HG02884 (cell line): ENCODE results near the gene FERMT3.

Source experiments
- ATAC-seq: cut with Tn5 transposase; IDR thresholded peaks from one replicate; pipeline ENCODE4 v1.9.1; 2021; ENCODE audit warnings: mild to moderate bottlenecking, moderate library complexity; ENCODE audit not compliant: unreplicated experiment

The FERMT3 gene

GRCh38 chr11:64185693-64186491 is 20.6 kb upstream of the FERMT3 start, which contains the start of gene STIP1:
TSS of gene STIP1 (plus strand) at chr11:64186171. CDS start at chr11:64186262, 91 bp downstream.
- ATAC-seq: peak; percentile 77

DNA sequence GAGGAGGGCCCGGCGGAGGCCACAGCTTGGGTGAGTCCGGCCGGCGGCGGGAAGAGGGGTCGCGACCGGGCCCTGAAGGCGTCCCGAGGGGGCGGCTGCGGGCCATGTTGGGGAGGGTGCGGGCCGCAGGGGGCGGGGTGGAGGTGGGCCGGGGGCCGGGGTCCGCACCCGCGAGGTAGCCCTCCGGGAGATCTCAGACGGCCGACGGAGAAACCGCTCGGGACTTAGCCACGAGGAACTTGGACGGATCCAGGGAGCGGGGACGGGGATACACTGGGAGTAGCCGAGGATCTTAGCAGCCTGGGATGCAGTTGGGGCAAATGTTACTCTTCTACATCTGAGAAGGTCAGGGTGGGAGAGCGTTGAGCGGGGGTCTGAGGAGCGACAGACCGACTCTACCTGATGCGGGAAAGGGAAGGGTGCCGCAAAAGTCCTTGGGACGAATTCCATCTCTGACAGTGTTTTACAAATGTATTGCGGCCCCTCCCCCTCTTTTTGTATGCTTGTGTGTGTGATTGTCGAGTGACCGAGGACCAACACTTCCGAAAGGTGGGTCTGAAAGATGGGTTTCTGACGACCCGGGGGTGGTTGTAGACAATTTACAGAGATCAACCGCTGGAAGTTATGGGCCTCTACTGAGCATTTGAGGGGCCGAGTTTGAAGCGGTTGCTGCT is 19.9 kb upstream of the FERMT3 start:
- ATAC-seq: no peak

DNA sequence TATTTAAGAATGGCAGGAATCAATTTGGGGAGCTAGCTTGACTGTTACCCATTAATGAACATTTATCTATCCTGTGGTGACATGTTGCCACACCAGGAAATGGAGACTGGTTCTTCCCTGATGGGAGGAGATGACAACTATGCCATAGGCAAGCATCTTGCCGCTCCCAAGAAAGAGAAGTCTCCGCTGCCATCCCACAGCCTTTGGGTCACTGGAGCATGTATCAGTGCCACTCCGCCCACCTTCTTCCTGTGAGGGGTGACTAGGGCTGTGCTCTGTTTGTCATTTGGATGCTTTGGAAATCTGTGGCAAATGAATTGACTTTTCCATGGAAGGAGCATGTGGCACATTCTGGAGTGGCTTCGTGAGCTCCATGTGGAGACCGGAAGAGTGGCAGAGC is 14.1 kb upstream of the FERMT3 start:
- ATAC-seq: no peak

DNA sequence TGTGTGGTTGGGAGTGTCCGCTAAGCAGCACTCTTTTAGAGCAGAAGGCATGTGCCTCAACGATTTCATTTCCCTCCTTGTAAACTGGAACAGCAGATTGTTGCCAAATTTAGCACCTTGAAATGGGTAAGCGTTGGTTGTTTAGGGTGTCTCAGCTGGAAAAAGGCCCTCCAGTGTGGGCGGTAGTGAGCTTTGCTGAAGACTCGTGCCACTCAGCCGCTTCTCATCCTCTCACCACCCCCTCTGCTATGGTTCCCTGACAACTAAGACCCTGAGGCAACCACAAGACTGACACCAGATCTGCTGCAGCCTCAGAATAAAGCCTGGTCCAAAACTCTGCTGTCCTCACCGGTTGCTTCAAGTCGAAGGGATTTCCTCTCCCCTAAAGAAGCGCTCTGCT is 9.9 kb upstream of the FERMT3 start:
- ATAC-seq: no peak

DNA sequence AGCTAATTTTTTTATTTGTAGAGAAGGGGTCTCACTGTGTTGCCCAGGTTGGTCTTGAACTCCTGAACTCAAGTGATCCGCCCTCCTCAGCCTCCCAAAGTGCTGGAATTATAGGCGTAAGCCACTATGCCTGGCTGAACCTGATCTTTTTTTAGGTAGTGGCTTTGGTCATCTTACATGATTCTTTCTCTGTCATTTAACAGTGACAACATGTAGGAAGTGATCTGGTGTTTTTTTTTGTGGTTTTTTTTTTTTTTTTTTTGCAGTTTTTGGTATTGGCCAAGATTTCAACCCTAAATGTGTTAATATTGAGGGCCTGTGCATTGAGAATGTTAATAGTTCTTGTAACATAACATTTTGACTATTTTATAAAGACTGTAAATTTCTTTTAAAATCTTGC is 8.0 kb upstream of the FERMT3 start:
- ATAC-seq: no peak

DNA sequence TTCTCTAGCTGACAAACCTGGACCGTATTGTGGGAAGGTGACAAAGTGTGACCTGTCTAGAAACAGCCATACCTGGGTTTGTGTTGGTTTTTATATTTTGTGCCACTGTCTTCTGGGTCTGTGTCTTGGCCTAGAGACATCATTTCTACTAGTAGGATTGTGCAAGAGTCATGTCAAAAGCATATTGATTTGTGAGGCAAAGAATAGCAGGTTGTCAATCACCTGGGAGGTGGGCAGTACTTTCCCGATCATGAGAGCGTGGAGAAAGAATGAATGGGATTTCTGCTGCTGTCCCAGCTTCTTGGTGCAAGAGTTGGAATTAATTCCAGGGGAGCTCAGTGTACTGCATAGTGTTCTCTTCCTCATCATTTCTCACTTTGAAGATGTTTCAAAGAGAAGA is 5.0 kb upstream of the FERMT3 start:
- ATAC-seq: no peak

DNA sequence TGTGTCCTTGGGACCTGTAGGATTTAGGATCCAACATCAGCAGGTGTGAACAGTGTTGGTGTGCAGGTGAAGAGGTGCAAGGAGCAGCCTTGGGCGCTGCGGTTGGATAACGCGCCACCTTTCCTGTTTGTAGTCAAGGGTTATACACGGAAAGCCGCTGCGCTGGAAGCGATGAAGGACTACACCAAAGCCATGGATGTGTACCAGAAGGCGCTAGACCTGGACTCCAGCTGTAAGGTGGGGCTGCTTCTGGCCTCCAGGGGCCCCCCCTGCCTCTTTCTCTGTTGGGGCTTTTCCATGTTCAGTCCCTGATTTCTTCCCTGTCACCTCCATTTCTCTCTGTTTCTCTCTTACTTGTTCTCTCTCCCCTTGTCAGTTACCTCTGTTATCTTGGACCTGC is 3.5 kb upstream of the FERMT3 start:
- no peak for ATAC-seq

GRCh38 chr11:64203421-64204079 is 3.0 kb upstream of the FERMT3 start:
- ATAC-seq: no peak

DNA sequence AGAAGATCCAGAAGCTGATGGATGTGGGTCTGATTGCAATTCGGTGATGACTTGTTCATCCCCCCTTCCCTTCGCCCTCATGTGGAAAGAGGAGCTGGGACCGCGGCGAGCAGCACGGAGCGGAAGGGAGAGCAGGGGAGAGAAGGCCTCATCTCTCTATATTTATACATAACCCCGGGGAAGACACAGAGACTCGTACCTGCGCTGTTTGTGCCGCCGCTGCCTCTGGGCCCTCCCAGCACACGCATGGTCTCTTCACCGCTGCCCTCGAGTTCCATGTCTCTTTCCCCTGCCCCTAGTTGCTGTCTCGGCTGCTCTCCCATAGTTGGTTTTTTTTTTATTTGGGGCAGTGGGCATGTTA is 2.5 kb upstream of the FERMT3 start:
- no peak for ATAC-seq

- no peak for ATAC-seq
These were observed 2.0 kb upstream of the FERMT3 start for GRCh38 chr11:64204464-64204989.

DNA sequence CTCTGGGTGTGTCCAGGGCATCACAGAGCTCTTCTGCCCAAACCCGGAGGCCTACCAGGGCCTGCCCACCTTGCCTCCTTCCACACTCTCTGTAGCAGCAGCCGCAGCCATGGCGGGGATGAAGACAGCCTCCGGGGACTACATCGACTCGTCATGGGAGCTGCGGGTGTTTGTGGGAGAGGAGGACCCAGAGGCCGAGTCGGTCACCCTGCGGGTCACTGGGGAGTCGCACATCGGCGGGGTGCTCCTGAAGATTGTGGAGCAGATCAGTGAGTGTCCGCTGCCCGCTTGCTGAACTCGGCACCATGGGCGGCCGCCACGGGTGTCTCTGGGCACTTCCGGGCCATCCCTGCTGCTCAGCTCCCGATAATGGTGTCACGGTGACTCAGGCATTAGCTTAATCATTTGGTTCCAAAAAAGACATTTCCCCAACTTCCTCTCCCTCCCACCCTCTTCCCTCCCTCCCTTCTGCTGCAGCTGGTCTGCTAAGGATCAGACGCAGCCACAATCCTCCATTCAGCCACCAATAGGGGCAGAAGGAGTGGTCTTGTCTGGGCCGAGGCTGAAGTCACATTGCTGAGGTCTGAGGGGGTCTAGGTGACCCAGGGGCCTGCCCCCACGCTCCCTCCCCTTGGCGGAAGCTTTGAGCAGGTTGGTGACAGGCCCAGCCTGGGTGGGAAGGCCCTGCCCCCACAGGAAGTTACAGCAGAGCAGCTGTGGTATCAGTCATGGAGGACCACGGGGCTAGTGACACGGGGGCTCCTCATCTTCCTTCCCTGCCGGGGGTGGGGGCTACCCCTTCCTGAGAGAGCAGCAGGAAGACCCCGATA is 950 bp downstream of the FERMT3 start:
- peak; percentile 40 for ATAC-seq

DNA sequence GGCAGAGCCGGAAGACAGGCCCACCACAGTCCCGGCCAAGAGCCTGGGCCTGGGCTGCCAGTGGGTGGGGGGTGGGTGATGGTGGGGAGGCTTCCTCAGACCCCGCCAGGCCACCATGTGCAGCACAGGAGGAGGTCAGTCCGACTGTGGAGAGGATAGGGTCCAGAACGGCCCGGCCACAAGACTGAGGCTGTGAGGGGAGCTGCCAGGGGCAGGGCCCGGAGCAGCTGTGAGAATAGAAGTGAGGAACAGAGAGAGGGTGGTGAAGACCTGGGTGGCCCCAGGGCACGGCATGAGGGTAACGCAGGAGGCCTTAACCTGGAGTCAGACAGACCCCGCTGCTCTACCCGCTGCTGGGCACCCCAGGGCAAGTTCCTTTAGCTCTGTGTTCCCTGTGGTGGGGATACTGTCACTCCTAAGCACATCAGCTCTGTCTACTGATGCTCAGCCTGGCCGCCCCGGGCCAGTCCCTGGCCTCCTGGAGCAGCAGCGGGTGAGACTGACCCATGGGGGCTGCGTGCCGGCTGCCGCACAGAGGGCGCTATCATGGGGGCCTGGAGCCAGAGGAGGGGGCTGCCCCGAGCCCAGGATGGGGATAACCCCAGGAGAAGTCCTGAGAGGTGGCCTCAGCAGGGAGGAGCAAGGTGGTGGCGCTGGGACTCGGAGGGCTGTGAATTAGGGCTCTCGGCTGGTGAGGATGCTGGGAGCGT is 1.7 kb downstream of the FERMT3 start:
- no peak for ATAC-seq

DNA sequence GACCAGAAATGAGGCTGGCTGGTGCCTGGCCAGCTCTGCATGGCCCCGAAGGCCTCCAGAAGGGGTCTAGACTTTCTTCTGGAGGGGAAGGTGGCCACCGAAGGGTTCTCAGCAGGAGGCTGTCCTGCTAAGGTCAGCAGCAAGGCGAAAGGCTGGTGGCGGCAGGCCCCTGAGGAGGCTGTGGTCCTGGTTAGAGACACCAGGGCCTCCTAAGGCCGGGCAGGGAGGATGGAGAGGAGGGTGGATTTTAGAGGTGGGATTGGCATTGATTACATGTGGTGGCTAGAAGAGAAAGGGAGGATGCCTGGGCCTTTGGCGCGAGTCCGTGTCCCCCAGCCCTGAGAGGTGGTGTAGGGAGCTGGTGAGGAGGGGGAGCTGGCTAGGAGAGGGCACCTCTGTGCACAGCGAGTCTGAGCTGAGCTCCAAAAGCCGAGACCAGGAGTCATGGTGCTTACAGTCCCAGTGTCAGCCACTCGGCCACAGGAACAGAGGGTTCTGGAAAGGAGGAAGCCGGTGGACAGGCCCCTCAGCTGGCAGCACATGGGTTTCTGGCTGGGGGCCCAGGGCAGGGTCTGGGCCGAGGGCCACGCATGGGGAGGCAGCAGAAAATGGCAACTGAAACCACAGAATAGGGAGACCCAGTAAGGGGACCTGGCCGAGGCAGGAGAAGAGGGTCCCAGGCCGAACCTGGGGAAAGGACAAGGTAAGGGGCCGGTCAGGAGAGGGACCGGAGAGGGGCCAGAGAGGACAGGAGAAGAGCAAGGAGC is 2.5 kb downstream of the FERMT3 start:
- no peak for ATAC-seq

GRCh38 chr11:64209563-64209843 is 3.0 kb downstream of the FERMT3 start:
- no peak for ATAC-seq

DNA sequence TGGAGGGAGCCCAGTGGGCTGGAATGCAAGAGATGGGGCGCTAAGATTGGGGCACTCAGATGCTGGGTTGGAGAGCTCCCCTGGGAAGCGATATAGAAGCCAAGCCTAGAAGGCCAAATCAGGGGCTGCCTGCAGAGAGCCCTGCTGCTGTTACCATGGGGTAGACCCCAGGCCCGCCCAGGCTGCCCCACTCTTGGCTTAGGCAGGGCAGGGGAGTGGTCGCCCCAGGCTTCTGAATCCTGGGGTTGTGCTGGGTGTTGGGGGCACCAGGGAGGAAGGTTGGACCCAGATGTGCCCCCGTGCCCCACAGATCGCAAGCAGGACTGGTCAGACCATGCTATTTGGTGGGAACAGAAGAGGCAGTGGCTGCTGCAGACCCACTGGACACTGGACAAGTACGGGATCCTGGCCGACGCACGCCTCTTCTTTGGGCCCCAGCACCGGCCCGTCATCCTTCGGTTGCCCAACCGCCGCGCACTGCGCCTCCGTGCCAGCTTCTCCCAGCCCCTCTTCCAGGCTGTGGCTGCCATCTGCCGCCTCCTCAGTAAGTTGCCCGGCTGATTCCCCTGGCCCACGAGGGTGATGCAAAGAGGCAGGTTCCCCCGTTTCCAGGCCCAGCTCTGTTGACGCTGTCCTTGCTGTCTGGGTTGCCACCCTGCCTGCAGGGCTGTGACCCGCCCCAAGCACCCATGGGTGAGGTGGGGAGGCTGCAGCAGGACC is 3.9 kb downstream of the FERMT3 start:
- no peak for ATAC-seq

DNA sequence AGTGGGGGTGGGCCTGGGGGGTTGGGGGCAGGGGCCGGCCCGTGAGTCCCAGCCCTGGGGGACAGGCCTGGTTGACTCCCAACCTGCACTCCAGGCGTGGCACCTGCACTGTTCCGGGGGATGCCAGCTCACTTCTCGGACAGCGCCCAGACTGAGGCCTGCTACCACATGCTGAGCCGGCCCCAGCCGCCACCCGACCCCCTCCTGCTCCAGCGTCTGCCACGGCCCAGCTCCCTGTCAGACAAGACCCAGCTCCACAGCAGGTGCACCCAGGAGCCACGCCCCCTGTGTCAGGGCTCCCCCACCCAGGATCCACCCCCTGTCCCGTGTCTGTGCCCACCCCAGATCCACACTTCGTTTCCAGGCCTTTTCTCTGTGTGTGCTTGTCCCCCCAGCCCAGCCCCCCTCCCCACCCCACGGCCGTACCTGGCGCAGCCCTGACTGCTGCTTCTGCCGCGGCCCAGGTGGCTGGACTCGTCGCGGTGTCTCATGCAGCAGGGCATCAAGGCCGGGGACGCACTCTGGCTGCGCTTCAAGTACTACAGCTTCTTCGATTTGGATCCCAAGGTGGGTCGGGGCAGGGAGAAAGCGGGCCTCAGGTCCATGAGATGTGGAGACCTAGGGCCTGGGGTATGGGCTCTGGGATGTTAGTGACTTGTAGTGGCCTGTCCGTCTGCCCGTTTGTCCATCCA is 4.8 kb downstream of the FERMT3 start:
- no peak for ATAC-seq

- ATAC-seq: no peak
These were observed 10.4 kb downstream of the FERMT3 start for GRCh38 chr11:64216879-64217278.

DNA sequence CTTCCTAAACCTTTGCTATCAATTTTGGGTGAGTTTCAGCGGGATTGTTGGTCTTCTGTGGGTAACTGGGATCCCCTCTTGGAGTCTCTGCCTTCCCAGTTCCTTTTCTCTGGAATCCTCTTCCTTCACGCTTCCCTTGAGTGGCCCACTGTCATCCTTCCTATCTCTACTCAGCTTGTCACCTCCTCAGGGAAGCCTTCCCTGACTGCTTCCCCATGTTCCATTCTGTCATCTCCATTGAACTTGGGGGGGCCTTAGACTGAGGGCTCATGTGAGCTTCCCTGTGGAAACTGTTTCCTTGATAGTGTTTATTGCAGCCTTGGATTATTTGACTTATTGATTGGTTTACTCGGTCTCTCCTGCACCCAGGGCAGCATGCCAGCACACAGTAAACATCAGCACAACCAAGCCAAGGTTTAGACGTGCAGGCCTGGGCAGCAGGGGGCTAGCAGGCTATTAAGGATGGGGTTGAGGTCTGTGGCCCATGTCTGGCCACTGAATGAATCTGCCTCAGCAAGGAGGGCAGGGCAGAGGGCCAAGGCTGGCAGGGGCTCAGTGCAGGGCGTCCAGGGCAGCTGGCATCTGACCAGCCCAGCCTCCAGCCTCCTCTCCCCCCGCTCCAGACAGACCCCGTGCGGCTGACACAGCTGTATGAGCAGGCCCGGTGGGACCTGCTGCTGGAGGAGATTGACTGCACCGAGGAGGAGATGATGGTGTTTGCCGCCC is 12.3 kb downstream of the FERMT3 start:
- no peak for ATAC-seq
